GM21447 (cell line): ENCODE measurements around the gene CDK15.

ENCODE experiments used
- ATAC-seq: cut with Tn5 transposase; IDR thresholded peaks from one replicate; pipeline ENCODE4 v1.9.1; 2021; ENCODE audit not compliant: unreplicated experiment

The CDK15 gene

GRCh38 chr2:201904538-201905420 is 98.4 kb downstream of the CDK15 start:
- ATAC-seq, result peak; percentile 92

GRCh38 chr2:201906777-201907562 is 100.6 kb downstream of the CDK15 start:
- ATAC-seq, result no peak

GRCh38 chr2:201907563-201907881 is 101.2 kb downstream of the CDK15 start:
- no peak for ATAC-seq

GRCh38 chr2:201908901-201909300 is 102.6 kb downstream of the CDK15 start:
- no peak for ATAC-seq

- no peak for ATAC-seq
These were observed 103.0 kb downstream of the CDK15 start for GRCh38 chr2:201909348-201909747.

- peak; percentile 69 for ATAC-seq
These were observed 103.6 kb downstream of the CDK15 start for GRCh38 chr2:201909961-201910361.

GRCh38 chr2:201911372-201911771 is 105.0 kb downstream of the CDK15 start:
- no peak for ATAC-seq

GRCh38 chr2:201913201-201913600 is 106.9 kb downstream of the CDK15 start:
- no peak for ATAC-seq

GRCh38 chr2:201915446-201915845 is 109.1 kb downstream of the CDK15 start:
- peak; percentile 74 for ATAC-seq

- ATAC-seq, result no peak
These were observed 110.2 kb downstream of the CDK15 start for GRCh38 chr2:201916565-201916964.

- no peak for ATAC-seq
These were observed 112.4 kb downstream of the CDK15 start for GRCh38 chr2:201918616-201919307.

- ATAC-seq, result no peak
These were observed 112.9 kb downstream of the CDK15 start for GRCh38 chr2:201919308-201919634.

- no peak for ATAC-seq
These were observed 117.3 kb downstream of the CDK15 start for GRCh38 chr2:201923436-201924328.

- ATAC-seq, result no peak
These were observed 118.1 kb downstream of the CDK15 start for GRCh38 chr2:201924453-201924852.

GRCh38 chr2:201925056-201925455 is 118.7 kb downstream of the CDK15 start:
- ATAC-seq, result no peak

- no peak for ATAC-seq
These were observed 119.7 kb downstream of the CDK15 start for GRCh38 chr2:201926067-201926466.

GRCh38 chr2:201928363-201928762 is 122.0 kb downstream of the CDK15 start:
- ATAC-seq, result no peak

GRCh38 chr2:201929281-201930026 is 123.1 kb downstream of the CDK15 start:
- ATAC-seq, result no peak

GRCh38 chr2:201930043-201930442 is 123.7 kb downstream of the CDK15 start:
- ATAC-seq, result no peak

- ATAC-seq, result no peak
These were observed 124.5 kb downstream of the CDK15 start for GRCh38 chr2:201930831-201931230.
